Esophagus mucosa (tissue), 1 donor: ENCODE measurements around the gene SMLR1. TPM values are rescaled to one million over a fixed set of nuclear protein-coding genes. Genes with fewer than 3 reads are reported as not detected.

Experiments
- total RNA-seq: library from RNA; stranded (reverse); gene quantifications from one replicate; pipeline ENCODE4 v1.2.4, GENCODE V29; 2023
- donor health status: DM: yes; HTN: yes; CAD: no.

SMLR1 gene
- total RNA-seq, 1 donor from 2014 or later, result not detected

Other genes starting within 250 kb of the SMLR1 start
- gene EPB41L2, start 235.8 kb downstream of the SMLR1 start, total RNA-seq, result 9.1 TPM